Measurements from ENCODE around the gene XIRP1.

XIRP1 gene

DNA sequence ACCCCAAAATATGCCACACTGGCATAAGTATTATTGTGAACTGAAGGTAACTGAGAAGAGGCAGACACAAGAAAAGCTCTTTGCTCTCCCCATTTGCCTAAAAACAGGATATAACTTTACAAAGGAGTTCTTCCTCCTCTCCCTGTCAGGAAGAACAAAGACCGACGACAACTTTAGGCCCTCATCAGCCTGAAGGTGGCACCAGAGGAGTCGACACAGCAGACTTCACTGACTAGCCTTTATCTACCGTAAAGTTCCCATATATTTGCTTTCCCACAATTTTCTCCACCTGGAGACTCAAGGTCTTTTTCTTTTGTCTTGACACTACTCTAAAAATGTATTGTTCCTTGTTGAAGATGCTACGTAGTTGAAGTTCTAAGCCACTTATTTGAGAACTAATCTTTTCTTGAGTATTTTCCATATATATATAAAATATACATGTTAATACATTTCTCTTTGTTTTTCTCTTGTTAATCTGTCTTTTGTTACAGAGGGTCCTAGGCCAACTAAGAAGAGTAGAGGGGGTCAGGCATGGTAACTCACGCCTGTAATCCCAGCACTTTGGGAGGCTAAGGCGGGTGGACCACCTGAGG, 16.2 kb upstream of the XIRP1 start:
- no peak overlapping the region for H3K9ac ChIP-seq (ENCODE audit: low read length)
- H3K4me3 ChIP-seq (ENCODE audit: low read length), result no peak overlapping the region
- H3K4me1 ChIP-seq (ENCODE audit: control insufficient read depth, insufficient read depth, low read length), result no peaks in the 10 kb centered on the region
- peaks cover 44% of the 10 kb centered on the region for H3K27me3 ChIP-seq (replicated peaks; ENCODE audit: control insufficient read depth, insufficient read depth, low read length)
- peaks cover 7% of the 10 kb centered on the region for H3K9me3 ChIP-seq (ENCODE audit: control insufficient read depth, low read length)
- DNase-seq (ENCODE audit: low read depth), result peak; percentile 72
- H3K36me3 ChIP-seq (ENCODE audit: control insufficient read depth, insufficient read depth, low read length, severe bottlenecking), result no peaks in the 10 kb centered on the region

DNA sequence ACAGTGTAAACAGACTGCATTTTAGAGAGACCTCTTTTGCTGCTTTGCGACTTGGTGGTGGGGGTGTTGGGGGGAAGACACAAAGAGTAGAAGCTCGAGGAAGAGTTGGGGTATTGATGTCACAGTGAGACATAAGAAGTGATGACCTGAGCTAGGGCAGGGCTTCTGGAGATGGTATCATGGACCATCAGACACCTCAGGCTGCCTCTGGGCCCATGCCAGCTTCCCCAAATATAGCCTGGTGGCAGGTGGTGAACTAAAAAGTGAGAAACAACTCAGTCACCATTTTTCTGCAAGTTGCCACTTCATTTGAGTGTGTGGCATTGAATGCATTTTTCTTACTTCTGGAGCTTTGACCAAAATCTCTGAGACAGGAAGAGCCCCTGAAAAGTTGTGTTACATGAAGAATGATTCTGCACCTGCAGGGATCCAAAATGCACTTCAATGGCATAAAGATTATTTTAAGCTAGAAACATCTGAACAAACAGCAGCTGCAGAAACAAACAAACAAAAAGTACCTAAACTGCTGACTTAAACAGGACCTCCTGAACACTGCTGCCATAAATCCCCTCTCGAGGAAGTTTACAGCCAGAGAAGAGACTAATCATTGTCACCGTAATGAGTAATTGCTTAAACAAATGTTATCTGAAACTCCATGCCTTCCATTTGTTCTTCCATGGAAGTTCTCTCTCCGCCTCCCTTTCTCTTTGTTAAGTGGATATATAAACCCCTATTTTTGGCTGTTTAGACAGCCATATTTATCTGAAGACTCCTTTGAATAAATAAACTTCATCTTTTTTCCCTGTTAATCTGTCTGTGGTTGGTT, 15.2 kb upstream of the XIRP1 start:
- peaks cover 7% of the 10 kb centered on the region for H3K9me3 ChIP-seq (ENCODE audit: control insufficient read depth, low read length)
- no peaks in the 10 kb centered on the region for H3K36me3 ChIP-seq (ENCODE audit: control insufficient read depth, insufficient read depth, low read length, severe bottlenecking)
- no peaks in the 10 kb centered on the region for H3K4me1 ChIP-seq (ENCODE audit: control insufficient read depth, insufficient read depth, low read length)
- no peak overlapping the region for H3K4me3 ChIP-seq (ENCODE audit: low read length)
- peaks cover 46% of the 10 kb centered on the region for H3K27me3 ChIP-seq (replicated peaks; ENCODE audit: control insufficient read depth, insufficient read depth, low read length)
- no peak overlapping the region for H3K9ac ChIP-seq (ENCODE audit: low read length)
- no peak for DNase-seq (ENCODE audit: low read depth)

DNA sequence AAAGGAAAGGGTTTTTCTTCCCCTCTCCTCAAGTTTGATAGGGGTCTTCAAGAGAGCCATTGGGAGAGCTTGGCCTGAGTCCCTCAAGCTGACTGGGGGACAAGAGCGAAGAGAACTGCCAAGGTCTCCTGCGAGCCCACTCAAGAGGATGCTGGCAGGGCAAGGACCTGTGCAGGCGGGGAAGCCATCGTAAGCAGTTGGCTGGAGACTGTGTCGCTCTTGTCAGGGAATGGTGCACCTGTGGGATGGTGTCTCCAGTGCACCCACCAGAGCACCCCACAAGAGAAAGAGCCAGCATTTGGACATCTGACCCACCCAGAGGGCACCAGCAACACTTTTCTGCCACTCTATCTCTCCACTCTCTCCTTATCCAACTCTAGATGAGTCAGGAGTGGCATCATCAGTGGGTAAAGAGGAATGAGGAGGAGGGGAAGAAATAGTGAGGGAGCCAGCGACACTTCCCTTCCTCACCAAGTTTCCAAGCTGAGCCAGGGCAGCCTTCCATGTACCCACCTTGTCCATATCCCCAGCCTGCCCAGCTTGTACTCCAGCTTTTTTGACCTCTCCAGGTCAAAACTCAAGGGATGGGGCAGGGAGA, 13.6 kb upstream of the XIRP1 start:
- DNase-seq (ENCODE audit: low read depth), result no peak
- Histone ChIP-seq H3K9ac (ENCODE audit: low read length) (no peak overlapping the region), H3K4me1 (ENCODE audit: control insufficient read depth, insufficient read depth, low read length) (no peaks in the 10 kb centered on the region), H3K27me3 (replicated peaks; ENCODE audit: control insufficient read depth, insufficient read depth, low read length) (peaks cover 52% of the 10 kb centered on the region), H3K4me3 (ENCODE audit: low read length) (no peak overlapping the region), H3K9me3 (ENCODE audit: control insufficient read depth, low read length) (peaks cover 14% of the 10 kb centered on the region), H3K36me3 (ENCODE audit: control insufficient read depth, insufficient read depth, low read length, severe bottlenecking) (no peaks in the 10 kb centered on the region)

DNA sequence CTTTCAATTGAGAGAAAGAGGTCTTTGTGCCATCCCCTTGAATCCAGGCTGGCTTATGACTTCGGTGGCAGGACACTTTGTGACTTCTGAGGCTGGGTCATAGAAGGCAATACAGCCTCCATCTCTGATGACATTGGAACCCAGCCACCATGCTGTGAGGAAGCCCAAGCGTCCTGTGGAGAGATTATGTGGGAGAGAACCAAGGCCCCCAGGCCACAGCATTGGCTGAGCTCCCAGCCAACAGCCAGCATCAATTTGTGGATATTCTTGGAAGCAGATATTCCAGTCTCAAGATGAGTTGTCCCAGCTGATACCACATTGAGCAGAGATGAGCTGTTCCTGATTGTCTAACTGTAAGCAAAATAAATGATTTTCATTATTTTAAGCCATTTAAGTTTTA, 12.7 kb upstream of the XIRP1 start:
- Histone ChIP-seq H3K27me3 (replicated peaks; ENCODE audit: control insufficient read depth, insufficient read depth, low read length) (peaks cover 53% of the 10 kb centered on the region), H3K4me1 (ENCODE audit: control insufficient read depth, insufficient read depth, low read length) (no peaks in the 10 kb centered on the region), H3K4me3 (ENCODE audit: low read length) (no peak overlapping the region), H3K9ac (ENCODE audit: low read length) (no peak overlapping the region), H3K36me3 (ENCODE audit: control insufficient read depth, insufficient read depth, low read length, severe bottlenecking) (no peaks in the 10 kb centered on the region), H3K9me3 (ENCODE audit: control insufficient read depth, low read length) (peaks cover 14% of the 10 kb centered on the region)
- DNase-seq (ENCODE audit: low read depth), result no peak

DNA sequence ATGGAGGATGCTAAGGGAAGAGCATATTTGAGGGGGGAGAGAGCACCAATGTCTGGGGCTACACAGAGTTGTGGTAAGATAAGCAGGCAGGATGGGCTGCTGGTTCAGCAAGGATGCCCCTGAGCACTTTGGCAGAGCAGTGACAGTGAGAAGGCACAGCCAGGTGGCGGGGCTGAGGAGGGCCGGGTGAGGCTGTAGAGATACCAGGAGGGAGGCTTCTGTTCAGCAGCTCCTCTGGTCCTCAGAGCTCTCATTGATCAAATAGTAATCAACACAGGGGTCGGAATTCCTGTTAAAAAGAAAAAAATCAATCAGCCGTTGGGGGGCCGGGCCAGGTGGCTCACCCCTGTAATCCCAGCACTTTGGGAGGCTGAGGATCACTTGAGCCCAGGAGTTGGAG, 11.5 kb upstream of the XIRP1 start:
- Histone ChIP-seq H3K4me3 (ENCODE audit: low read length) (no peak overlapping the region), H3K9ac (ENCODE audit: low read length) (no peak overlapping the region), H3K27me3 (replicated peaks; ENCODE audit: control insufficient read depth, insufficient read depth, low read length) (peaks cover 50% of the 10 kb centered on the region), H3K36me3 (ENCODE audit: control insufficient read depth, insufficient read depth, low read length, severe bottlenecking) (no peaks in the 10 kb centered on the region), H3K9me3 (ENCODE audit: control insufficient read depth, low read length) (peaks cover 14% of the 10 kb centered on the region), H3K4me1 (ENCODE audit: control insufficient read depth, insufficient read depth, low read length) (no peaks in the 10 kb centered on the region)
- DNase-seq (ENCODE audit: low read depth), result no peak

DNA sequence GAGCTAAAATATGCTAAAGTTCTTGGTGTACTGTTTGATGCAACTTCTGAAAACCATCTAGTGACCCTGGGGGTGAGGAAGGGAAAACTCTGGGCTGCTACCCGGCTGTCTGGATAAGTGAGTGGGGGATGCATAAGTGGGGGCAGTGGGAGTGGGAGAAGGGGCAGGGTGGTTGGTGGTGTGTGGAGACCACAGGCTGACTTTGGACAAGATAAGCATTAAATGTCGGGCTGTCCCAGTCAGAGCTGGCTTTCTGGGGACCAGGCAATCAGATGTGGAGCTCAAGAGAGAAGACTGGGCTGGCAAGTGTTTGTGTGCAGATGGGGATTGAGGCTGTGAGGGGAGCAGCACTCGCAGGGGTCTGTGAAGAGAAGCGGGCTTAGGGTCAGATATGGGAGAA, 11.0 kb upstream of the XIRP1 start:
- no peak overlapping the region for H3K9ac ChIP-seq (ENCODE audit: low read length)
- H3K36me3 ChIP-seq (ENCODE audit: control insufficient read depth, insufficient read depth, low read length, severe bottlenecking), result no peaks in the 10 kb centered on the region
- H3K4me1 ChIP-seq (ENCODE audit: control insufficient read depth, insufficient read depth, low read length), result no peaks in the 10 kb centered on the region
- H3K4me3 ChIP-seq (ENCODE audit: low read length), result no peak overlapping the region
- peaks cover 52% of the 10 kb centered on the region for H3K27me3 ChIP-seq (replicated peaks; ENCODE audit: control insufficient read depth, insufficient read depth, low read length)
- no peak for DNase-seq (ENCODE audit: low read depth)
- H3K9me3 ChIP-seq (ENCODE audit: control insufficient read depth, low read length), result peaks cover 14% of the 10 kb centered on the region

DNA sequence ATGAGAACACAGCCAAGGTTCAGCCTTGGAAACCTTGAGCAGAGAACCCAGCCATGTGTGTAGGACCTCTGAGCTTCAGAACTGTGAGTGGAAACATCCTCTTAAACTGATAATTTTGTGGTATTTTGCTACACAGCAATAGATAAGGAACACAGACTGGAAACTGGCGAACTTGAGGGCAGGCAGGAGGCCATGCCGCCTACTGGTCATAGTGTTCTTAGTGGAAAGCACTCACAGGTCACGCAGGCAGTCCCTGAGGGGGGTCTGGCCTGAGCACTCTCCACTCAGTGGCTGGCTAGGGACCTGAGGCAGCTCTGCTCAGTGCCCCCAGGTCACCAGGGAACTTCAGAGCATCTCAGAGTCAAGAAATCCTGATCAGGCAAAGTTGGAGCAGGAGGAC, 9.7 kb upstream of the XIRP1 start:
- no peak overlapping the region for H3K4me3 ChIP-seq (ENCODE audit: low read length)
- H3K4me1 ChIP-seq (ENCODE audit: control insufficient read depth, insufficient read depth, low read length), result no peaks in the 10 kb centered on the region
- no peak for DNase-seq (ENCODE audit: low read depth)
- H3K36me3 ChIP-seq (ENCODE audit: control insufficient read depth, insufficient read depth, low read length, severe bottlenecking), result no peaks in the 10 kb centered on the region
- H3K9me3 ChIP-seq (ENCODE audit: control insufficient read depth, low read length), result peaks cover 14% of the 10 kb centered on the region
- no peak overlapping the region for H3K9ac ChIP-seq (ENCODE audit: low read length)
- H3K27me3 ChIP-seq (replicated peaks; ENCODE audit: control insufficient read depth, insufficient read depth, low read length), result peaks cover 45% of the 10 kb centered on the region

DNA sequence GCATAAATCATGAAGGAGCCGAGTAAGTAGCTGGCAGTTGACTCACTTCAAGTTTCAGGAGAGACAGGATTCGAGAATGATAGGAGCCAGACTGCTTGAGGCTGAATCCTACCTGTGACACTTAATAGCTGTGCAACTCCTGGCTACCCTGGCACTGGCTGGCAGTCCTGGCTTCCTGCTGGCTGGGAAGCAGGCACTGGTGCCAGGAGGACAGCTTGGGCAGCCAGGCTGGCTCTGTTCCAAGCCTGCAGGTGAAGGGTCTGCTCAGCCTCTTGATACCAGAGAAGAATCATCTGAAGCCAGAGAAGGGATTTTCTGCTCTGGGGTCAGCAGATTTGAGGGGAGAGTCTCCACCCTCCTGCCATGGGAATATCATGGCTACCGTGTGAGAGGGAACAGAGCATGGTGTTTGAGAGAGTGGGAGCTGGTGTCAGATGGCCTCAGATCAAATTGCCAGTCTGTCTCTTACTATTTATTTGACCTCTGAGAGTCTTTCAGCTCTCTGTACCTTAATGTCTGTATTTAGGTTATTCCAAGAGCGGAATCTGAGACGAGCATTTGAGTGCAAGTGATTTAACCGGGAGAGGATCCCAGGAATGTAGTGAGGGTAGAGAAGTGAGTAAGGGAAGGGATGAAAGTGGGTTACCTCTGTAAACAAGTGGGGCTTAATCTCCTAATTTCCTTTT, 4.4 kb upstream of the XIRP1 start:
- H3K9ac ChIP-seq (ENCODE audit: low read length), result no peak overlapping the region
- DNase-seq (ENCODE audit: low read depth), result no peak
- peaks cover 28% of the 10 kb centered on the region for H3K27me3 ChIP-seq (replicated peaks; ENCODE audit: control insufficient read depth, insufficient read depth, low read length)
- H3K4me3 ChIP-seq (ENCODE audit: low read length), result no peak overlapping the region
- peaks cover 8% of the 10 kb centered on the region for H3K9me3 ChIP-seq (ENCODE audit: control insufficient read depth, low read length)
- no peaks in the 10 kb centered on the region for H3K4me1 ChIP-seq (ENCODE audit: control insufficient read depth, insufficient read depth, low read length)
- no peaks in the 10 kb centered on the region for H3K36me3 ChIP-seq (ENCODE audit: control insufficient read depth, insufficient read depth, low read length, severe bottlenecking)

DNA sequence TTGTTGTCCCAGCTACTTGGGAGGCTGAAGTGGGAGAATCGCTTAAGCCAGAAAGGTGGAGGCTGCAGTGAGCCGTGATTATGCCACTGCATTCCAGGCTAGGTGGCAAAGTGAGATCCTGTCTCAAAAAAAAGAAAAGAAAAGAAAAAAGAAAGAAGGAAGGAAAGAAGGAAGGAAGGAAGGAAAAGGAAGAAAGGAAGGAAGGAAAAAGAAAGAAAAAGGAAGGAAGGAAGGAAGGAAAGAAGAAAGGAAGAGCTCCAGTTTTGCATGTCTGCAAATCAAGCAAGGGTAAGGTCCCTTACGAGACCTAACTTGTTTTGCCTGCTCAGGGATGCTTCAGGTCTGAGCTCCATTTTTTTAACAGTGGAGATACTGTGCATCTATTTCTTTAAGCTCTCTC, 3.6 kb upstream of the XIRP1 start:
- Histone ChIP-seq H3K9ac (ENCODE audit: low read length) (no peak overlapping the region), H3K27me3 (replicated peaks; ENCODE audit: control insufficient read depth, insufficient read depth, low read length) (peaks cover 22% of the 10 kb centered on the region), H3K4me1 (ENCODE audit: control insufficient read depth, insufficient read depth, low read length) (no peaks in the 10 kb centered on the region), H3K36me3 (ENCODE audit: control insufficient read depth, insufficient read depth, low read length, severe bottlenecking) (no peaks in the 10 kb centered on the region), H3K9me3 (ENCODE audit: control insufficient read depth, low read length) (no peaks in the 10 kb centered on the region), H3K4me3 (ENCODE audit: low read length) (no peak overlapping the region)
- DNase-seq (ENCODE audit: low read depth), result no peak

DNA sequence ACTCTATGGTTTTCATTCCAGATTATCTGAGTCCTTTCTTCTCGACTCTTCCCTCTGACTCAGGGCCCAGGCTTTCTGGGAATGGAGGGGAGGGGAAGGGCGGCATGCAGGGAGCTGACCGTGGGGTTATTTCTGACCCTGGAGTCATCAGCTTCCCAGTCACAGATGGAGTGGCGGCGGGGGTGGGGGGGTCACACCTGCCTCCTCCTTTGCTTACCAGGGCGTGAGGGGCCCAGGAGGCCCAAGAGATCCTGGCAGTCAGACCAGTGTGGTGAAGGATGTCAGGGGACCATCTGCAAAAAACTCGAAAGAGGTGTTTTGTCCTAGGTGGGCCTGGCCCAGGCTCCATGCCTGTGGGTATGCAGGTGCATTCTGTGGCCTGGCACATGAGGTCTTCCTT, 996 bp upstream of the XIRP1 start:
- no peak for DNase-seq (ENCODE audit: low read depth)
- H3K27me3 ChIP-seq (replicated peaks; ENCODE audit: control insufficient read depth, insufficient read depth, low read length), result peaks cover 14% of the 10 kb centered on the region
- no peak overlapping the region for H3K4me3 ChIP-seq (ENCODE audit: low read length)
- no peak overlapping the region for H3K9ac ChIP-seq (ENCODE audit: low read length)
- no peaks in the 10 kb centered on the region for H3K9me3 ChIP-seq (ENCODE audit: control insufficient read depth, low read length)
- H3K4me1 ChIP-seq (ENCODE audit: control insufficient read depth, insufficient read depth, low read length), result no peaks in the 10 kb centered on the region
- no peaks in the 10 kb centered on the region for H3K36me3 ChIP-seq (ENCODE audit: control insufficient read depth, insufficient read depth, low read length, severe bottlenecking)

DNA sequence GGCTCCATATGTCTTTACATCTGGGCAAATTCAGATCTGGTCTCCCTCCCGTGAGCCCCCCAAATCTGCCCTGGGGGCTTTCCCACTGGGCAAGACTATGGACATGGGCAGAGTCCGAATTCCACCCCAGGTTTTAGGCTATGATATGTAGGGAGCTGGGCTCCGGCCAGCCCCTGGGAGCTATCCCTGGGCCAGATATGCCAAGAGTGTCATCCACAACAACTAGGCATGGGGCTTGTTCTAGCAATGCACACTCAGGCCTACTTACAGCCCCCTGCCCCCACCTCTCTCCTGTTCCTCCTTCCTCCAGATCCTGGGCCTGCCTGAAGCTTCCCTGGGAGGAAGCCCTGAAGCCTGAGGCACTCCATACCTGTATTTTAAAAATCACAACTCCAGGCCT, 622 bp downstream of the XIRP1 start:
- peaks cover 7% of the 10 kb centered on the region for H3K27me3 ChIP-seq (replicated peaks; ENCODE audit: control insufficient read depth, insufficient read depth, low read length)
- no peak overlapping the region for H3K4me3 ChIP-seq (ENCODE audit: low read length)
- H3K9me3 ChIP-seq (ENCODE audit: control insufficient read depth, low read length), result no peaks in the 10 kb centered on the region
- no peak for DNase-seq (ENCODE audit: low read depth)
- no peaks in the 10 kb centered on the region for H3K36me3 ChIP-seq (ENCODE audit: control insufficient read depth, insufficient read depth, low read length, severe bottlenecking)
- H3K4me1 ChIP-seq (ENCODE audit: control insufficient read depth, insufficient read depth, low read length), result no peaks in the 10 kb centered on the region
- H3K9ac ChIP-seq (ENCODE audit: low read length), result no peak overlapping the region

Data from adipocyte (in vitro differentiated cells).